ENCODE results near the gene GFOD2. TPM values are rescaled to one million over a fixed set of nuclear protein-coding genes. Genes with fewer than 3 reads are reported as not detected.

GFOD2 gene
- total and polyA plus RNA-seq, 2 of the 8 experiments (the other 6 are each of a cell fraction or from before 2014, with no cell fraction given), result 21.4 to 33.2 TPM

DNA sequence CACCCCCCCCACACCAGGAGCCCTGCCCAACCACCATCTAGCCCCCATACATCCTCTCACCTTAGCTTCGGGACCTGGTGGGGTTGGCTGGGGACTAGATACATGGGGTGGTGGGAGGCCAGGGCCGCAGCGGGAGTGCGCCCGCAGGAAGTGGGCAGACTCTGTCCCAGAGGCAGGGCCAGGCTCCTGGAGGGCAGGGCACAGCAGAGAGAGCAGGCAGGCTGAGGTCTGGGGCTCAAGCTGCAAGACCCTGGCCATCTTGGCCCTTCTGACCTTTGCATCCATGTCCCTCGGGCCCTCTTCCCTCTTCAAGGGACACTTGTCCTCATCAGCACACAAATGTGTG, 55.3 kb downstream of the GFOD2 start:
- Histone ChIP-seq H2AK5ac (ENCODE audit: low read depth, low read length) (no peak overlapping the region), H4K91ac (replicated peaks; ENCODE audit: insufficient read length, low read length) (no peak overlapping the region), H2BK120ac (replicated peaks; ENCODE audit: low read depth, low read length) (no peak overlapping the region), H3K79me1 (ENCODE audit: low read depth, low read length) (no peaks in the 10 kb centered on the region), H3K9ac (replicated peaks in 1 of 4; ENCODE audit: extremely low read depth in 1 of 4, low read depth in 3 of 4, low read length in 3 of 4) (no peak overlapping the region), H3K79me2 (ENCODE audit: control insufficient read depth in 1 of 2, insufficient read depth in 2 of 2, low read length in 2 of 2) (no peaks in the 10 kb centered on the region), H3K9me3 (ENCODE audit: insufficient read depth in 2 of 2, low read depth in 1 of 2, low read length in 1 of 2) (no peaks in the 10 kb centered on the region), H2BK5ac (ENCODE audit: low read depth, low read length) (no peak overlapping the region), H3K4me2 (ENCODE audit: insufficient read depth in 1 of 2, low read depth in 2 of 2, low read length in 2 of 2) (no peak overlapping the region), H3K18ac (ENCODE audit: extremely low read depth, low read length) (no peak overlapping the region), H4K8ac (ENCODE audit: extremely low read depth, insufficient read depth, low read length) (no peak overlapping the region), H4K20me1 (replicated peaks in 1 of 2; ENCODE audit: control insufficient read depth in 1 of 2, insufficient read depth in 2 of 2, low read length in 2 of 2) (peaks cover 5% of the 10 kb centered on the region in 2 experiments), H3K27ac (ENCODE audit: low read depth, low read length) (no peak overlapping the region), H2BK12ac (ENCODE audit: low read depth, low read length) (no peak overlapping the region), H3K14ac (ENCODE audit: insufficient read length) (no peak overlapping the region), H2AFZ (ENCODE audit: low read length) (no peak overlapping the region), H3K4me3 (ENCODE audit: extremely low read depth in 1 of 4, insufficient read depth in 2 of 4, low read depth in 3 of 4, low read length in 4 of 4) (no peak overlapping the region), H3K4me1 (replicated peaks in 1 of 4; ENCODE audit: control insufficient read depth in 3 of 4, insufficient read depth in 4 of 4, low read length in 3 of 4) (peaks cover 0 to 33% (median 20%) of the 10 kb centered on the region in 4 experiments; a peak in 5 of 7 replicates), H3K36me3 (ENCODE audit: control insufficient read depth in 2 of 4, insufficient read depth in 4 of 4, low read length in 3 of 4) (no peaks in the 10 kb centered on the region), H2BK15ac (ENCODE audit: low read length) (peak overlapping the region; percentile 95; the same call in 1 of the 2 replicates), H3K56ac (replicated peaks; ENCODE audit: insufficient read length, low read depth, low read length) (no peak overlapping the region), H3K27me3 (replicated peaks in 1 of 4; ENCODE audit: control insufficient read depth in 3 of 4, extremely low read depth in 1 of 4, insufficient read depth in 3 of 4, low read length in 3 of 4) (peaks cover 0 to 3% (median under 1%) of the 10 kb centered on the region in 4 experiments; a peak in 2 of 7 replicates), H2BK20ac (ENCODE audit: low read length) (no peak overlapping the region), H4K5ac (ENCODE audit: insufficient read length, low read depth, low read length) (no peak overlapping the region), H3K4ac (replicated peaks; ENCODE audit: insufficient read length, low read depth, low read length) (no peak overlapping the region), H3K23ac (ENCODE audit: insufficient read length) (no peak overlapping the region), H3K23me2 (ENCODE audit: low read depth, low read length) (peaks cover 27% of the 10 kb centered on the region)
- DNase-seq (ENCODE audit: low read depth in 1 of 2, low spot score in 2 of 2), result no peak
- ChIA-PET POLR2A (ENCODE audit: partially characterized antibody) (interaction anchor here (1.4 to 2.0 kb wide), 5 partner anchors 12 to 221 kb away, joined by 3 to 6 read pairs (median 4); partner anchors contain the start of gene NRN1L), CTCF (ENCODE audit: partially characterized antibody) (interaction anchor here (0.5 to 13.7 kb wide), 44 partner anchors 11 to 431 kb away, joined by 3 to 202 read pairs (median 4); partner anchors contain the start of genes ATP6V0D1, CARMIL2, CTCF and NRN1L)
- FAIRE-seq, result no peak
- WGBS, 2 experiments (ENCODE audit: extremely low coverage in 1 of 2, insufficient coverage in 1 of 2, insufficient read length in 1 of 2, insufficient replicate concordance in 2 of 2, low coverage in 1 of 2, low lambda C conversion rate in 2 of 2, missing lambda C conversion rate in 1 of 2), result 91% methylated on average over 6 of the region's 6 CpGs; no CpG with 5 or more reads in 1 of the 2 experiments
- no peak for TF ChIP-seq MAFK (IDR thresholded peaks at IDR 0.05; ENCODE audit: low read depth, low read length)

Data from H1 (cell line).